ENCODE results near the gene CREBBP. TPM values are rescaled to one million over a fixed set of nuclear protein-coding genes. Genes with fewer than 3 reads are reported as not detected.

The CREBBP gene
- polyA plus RNA-seq, 1 donor (not counting 4 experiments of a cell fraction or from before 2014, with no cell fraction given), result 5.0 TPM

- Histone ChIP-seq H3K9ac (ENCODE audit: control insufficient read depth, extremely low read depth, insufficient read depth, low read length) (no peak overlapping the region), H3K4me3 (ENCODE audit: control insufficient read depth in 2 of 3, extremely low read depth in 1 of 3, insufficient read depth in 2 of 3, low read depth in 1 of 3, low read length in 3 of 3) (no peak overlapping the region), H3K9me3 (ENCODE audit: control insufficient read depth, low read depth, low read length) (no peaks in the 10 kb centered on the region), H3K4me1 (ENCODE audit: control insufficient read depth, extremely low read depth, insufficient read depth, low read length) (peaks cover 21% of the 10 kb centered on the region), H3K9me1 (ENCODE audit: control insufficient read depth, extremely low read depth, insufficient read depth, low read length) (no peaks in the 10 kb centered on the region), H3K27ac (ENCODE audit: control insufficient read depth, insufficient read depth, low read length) (no peak overlapping the region), H4K20me1 (ENCODE audit: control insufficient read depth, extremely low read depth, insufficient read depth, low read length) (peaks cover 2% of the 10 kb centered on the region), H3K79me2 (ENCODE audit: control insufficient read depth, insufficient read depth, low read length) (peaks cover 67% of the 10 kb centered on the region), H2AFZ (ENCODE audit: control insufficient read depth, low read length) (no peak overlapping the region), H3K36me3 (ENCODE audit: control insufficient read depth in 2 of 2, extremely low read depth in 1 of 2, insufficient read depth in 2 of 2, low read length in 2 of 2) (peaks cover 0 to 1% of the 10 kb centered on the region in 2 experiments), H3K27me3 (ENCODE audit: control insufficient read depth, extremely low read depth, insufficient read depth, low read length) (no peaks in the 10 kb centered on the region), H3K4me2 (ENCODE audit: control insufficient read depth, extremely low read depth, insufficient read depth, low read depth, low read length) (no peak overlapping the region)
- TF ChIP-seq EZH2 (IDR thresholded peaks at IDR 0.05; ENCODE audit: low read length), result no peak
- no peak for TF ChIP-seq CTCF (optimal IDR thresholded peaks at IDR 0.05 in 1 of 3, IDR thresholded peaks at IDR 0.05 in 1 of 3, conservative IDR thresholded peaks at IDR 0.05 in 1 of 3; ENCODE audit: extremely low read depth in 1 of 3, insufficient read depth in 2 of 3, low read length in 3 of 3)
- FAIRE-seq (no peak), DNase-seq (ENCODE audit: low read depth, low spot score) (no peak)
- dilution Hi-C loops (cut with MboI; ENCODE audit: extremely low pct_ligation_motif_present, low sequenced_read_pairs), result no loop called here
These were observed 37.5 kb downstream of the CREBBP start for GRCh38 chr16:3842994-3843393.

- Histone ChIP-seq H2AFZ (ENCODE audit: control insufficient read depth, low read length) (no peak overlapping the region), H3K4me1 (ENCODE audit: control insufficient read depth, extremely low read depth, insufficient read depth, low read length) (peaks cover 21% of the 10 kb centered on the region), H3K79me2 (ENCODE audit: control insufficient read depth, insufficient read depth, low read length) (peaks cover 67% of the 10 kb centered on the region), H3K4me2 (ENCODE audit: control insufficient read depth, extremely low read depth, insufficient read depth, low read depth, low read length) (no peak overlapping the region), H3K27ac (ENCODE audit: control insufficient read depth, insufficient read depth, low read length) (no peak overlapping the region), H3K9me1 (ENCODE audit: control insufficient read depth, extremely low read depth, insufficient read depth, low read length) (no peaks in the 10 kb centered on the region), H3K9ac (ENCODE audit: control insufficient read depth, extremely low read depth, insufficient read depth, low read length) (no peak overlapping the region), H3K36me3 (ENCODE audit: control insufficient read depth in 2 of 2, extremely low read depth in 1 of 2, insufficient read depth in 2 of 2, low read length in 2 of 2) (no peaks in the 10 kb centered on the region), H3K27me3 (ENCODE audit: control insufficient read depth, extremely low read depth, insufficient read depth, low read length) (no peaks in the 10 kb centered on the region), H3K9me3 (ENCODE audit: control insufficient read depth, low read depth, low read length) (no peaks in the 10 kb centered on the region), H4K20me1 (ENCODE audit: control insufficient read depth, extremely low read depth, insufficient read depth, low read length) (peaks cover 2% of the 10 kb centered on the region), H3K4me3 (ENCODE audit: control insufficient read depth in 2 of 3, extremely low read depth in 1 of 3, insufficient read depth in 2 of 3, low read depth in 1 of 3, low read length in 3 of 3) (no peak overlapping the region)
- TF ChIP-seq CTCF (optimal IDR thresholded peaks at IDR 0.05 in 1 of 3, IDR thresholded peaks at IDR 0.05 in 1 of 3, conservative IDR thresholded peaks at IDR 0.05 in 1 of 3; ENCODE audit: extremely low read depth in 1 of 3, insufficient read depth in 2 of 3, low read length in 3 of 3) (no peak), EZH2 (IDR thresholded peaks at IDR 0.05; ENCODE audit: low read length) (no peak)
- dilution Hi-C loops (cut with MboI; ENCODE audit: extremely low pct_ligation_motif_present, low sequenced_read_pairs), result no loop called here
- no peak for FAIRE-seq
- DNase-seq (ENCODE audit: low read depth, low spot score), result no peak
These were observed 38.6 kb downstream of the CREBBP start for GRCh38 chr16:3841729-3842508.
